Bronchial epithelial cell (primary cell): ENCODE results near the gene ARL5B. TPM values are rescaled to one million over a fixed set of nuclear protein-coding genes. Genes with fewer than 3 reads are reported as not detected.

Experiments
- DNase-seq: peaks from one replicate; pipeline ENCODE4 v3.0.0-alpha.2; 2010; ENCODE audit warnings: low read depth
- FAIRE-seq: peaks from 2 replicates; lab custom pipeline; 2011; peaks lifted over from hg19 to GRCh38; lab: Jason Lieb, UNC
- H3K27me3 ChIP-seq: 2 replicates; pipeline ENCODE4 v1.5.1; 2011; ENCODE audit warnings: low read length; ENCODE audit not compliant: control insufficient read depth, insufficient read depth
- H3K36me3 ChIP-seq: 2 replicates; pipeline ENCODE4 v1.5.1; 2011; ENCODE audit warnings: low read length; ENCODE audit not compliant: control insufficient read depth, insufficient read depth
- H3K4me3 ChIP-seq: 2 replicates; pipeline ENCODE4 v1.5.1; 2011; ENCODE audit warnings: mild to moderate bottlenecking, low read depth, low read length, control low read depth
- total RNA-seq: library from RNA; depleted of rRNA; stranded (reverse); fragments of >200 nt; gene quantifications from 2 replicates; pipeline ENCODE4 v1.2.1, GENCODE V29; 2014
- TF ChIP-seq, protein P1 (sequence below): IDR thresholded peaks from 2 replicates; pipeline ENCODE4 v1.5.1; 2011; ENCODE audit warnings: mild to moderate bottlenecking, moderate library complexity, low read length, control low read depth, inconsistent platforms; ENCODE audit not compliant: insufficient read depth, severe bottlenecking

The ARL5B gene
- total RNA-seq, 1 donor from 2014 or later, result 16.1 TPM

DNA sequence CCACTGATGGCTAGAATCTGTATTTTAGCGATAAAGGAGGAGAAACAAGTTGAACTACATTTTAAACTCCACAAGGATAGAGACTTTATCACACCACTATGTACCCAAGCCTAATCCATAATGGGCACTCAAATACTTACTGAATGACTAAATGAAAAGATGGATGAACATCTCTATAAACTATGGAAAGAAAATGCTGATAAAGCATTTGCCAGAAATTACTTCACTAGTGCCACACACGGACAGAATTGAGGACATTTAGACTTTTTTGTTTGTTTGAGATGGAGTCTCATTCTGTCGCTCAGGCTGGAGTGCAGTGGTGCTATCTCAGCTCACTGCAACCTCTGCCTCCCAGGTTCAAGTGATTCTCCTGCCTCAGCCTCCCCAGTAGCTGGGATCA is 6.1 kb upstream of the ARL5B start:
- TF ChIP-seq, protein P1, sequence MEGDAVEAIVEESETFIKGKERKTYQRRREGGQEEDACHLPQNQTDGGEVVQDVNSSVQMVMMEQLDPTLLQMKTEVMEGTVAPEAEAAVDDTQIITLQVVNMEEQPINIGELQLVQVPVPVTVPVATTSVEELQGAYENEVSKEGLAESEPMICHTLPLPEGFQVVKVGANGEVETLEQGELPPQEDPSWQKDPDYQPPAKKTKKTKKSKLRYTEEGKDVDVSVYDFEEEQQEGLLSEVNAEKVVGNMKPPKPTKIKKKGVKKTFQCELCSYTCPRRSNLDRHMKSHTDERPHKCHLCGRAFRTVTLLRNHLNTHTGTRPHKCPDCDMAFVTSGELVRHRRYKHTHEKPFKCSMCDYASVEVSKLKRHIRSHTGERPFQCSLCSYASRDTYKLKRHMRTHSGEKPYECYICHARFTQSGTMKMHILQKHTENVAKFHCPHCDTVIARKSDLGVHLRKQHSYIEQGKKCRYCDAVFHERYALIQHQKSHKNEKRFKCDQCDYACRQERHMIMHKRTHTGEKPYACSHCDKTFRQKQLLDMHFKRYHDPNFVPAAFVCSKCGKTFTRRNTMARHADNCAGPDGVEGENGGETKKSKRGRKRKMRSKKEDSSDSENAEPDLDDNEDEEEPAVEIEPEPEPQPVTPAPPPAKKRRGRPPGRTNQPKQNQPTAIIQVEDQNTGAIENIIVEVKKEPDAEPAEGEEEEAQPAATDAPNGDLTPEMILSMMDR, result no peak
- FAIRE-seq (no peak), DNase-seq (no peak)
- no peaks in the 10 kb centered on the region for H3K36me3 ChIP-seq
- H3K27me3 ChIP-seq, result no peaks in the 10 kb centered on the region
- no peak overlapping the region for H3K4me3 ChIP-seq

DNA sequence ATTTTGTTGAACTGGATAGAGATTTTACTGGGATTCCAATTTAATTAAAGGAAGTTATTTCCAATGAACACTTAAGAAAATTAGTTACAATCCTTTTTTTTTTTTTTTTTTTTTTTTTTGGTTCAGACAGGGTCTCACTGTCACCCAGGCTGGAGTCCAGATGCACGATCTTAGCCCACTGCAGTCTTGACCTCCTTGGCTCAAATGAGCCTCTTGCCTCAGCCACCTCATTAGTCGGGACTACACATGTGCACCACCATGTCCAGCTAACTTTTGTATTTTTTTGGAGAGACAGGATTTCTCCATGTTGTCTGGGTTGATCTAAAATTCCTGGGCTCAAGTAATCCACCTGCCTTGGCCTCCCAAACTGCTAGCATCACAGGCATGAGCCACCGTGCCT is 2.5 kb upstream of the ARL5B start:
- H3K4me3 ChIP-seq, result no peak overlapping the region
- no peaks in the 10 kb centered on the region for H3K36me3 ChIP-seq
- TF ChIP-seq, protein P1, result no peak
- H3K27me3 ChIP-seq, result no peaks in the 10 kb centered on the region
- no peak for FAIRE-seq
- no peak for DNase-seq

DNA sequence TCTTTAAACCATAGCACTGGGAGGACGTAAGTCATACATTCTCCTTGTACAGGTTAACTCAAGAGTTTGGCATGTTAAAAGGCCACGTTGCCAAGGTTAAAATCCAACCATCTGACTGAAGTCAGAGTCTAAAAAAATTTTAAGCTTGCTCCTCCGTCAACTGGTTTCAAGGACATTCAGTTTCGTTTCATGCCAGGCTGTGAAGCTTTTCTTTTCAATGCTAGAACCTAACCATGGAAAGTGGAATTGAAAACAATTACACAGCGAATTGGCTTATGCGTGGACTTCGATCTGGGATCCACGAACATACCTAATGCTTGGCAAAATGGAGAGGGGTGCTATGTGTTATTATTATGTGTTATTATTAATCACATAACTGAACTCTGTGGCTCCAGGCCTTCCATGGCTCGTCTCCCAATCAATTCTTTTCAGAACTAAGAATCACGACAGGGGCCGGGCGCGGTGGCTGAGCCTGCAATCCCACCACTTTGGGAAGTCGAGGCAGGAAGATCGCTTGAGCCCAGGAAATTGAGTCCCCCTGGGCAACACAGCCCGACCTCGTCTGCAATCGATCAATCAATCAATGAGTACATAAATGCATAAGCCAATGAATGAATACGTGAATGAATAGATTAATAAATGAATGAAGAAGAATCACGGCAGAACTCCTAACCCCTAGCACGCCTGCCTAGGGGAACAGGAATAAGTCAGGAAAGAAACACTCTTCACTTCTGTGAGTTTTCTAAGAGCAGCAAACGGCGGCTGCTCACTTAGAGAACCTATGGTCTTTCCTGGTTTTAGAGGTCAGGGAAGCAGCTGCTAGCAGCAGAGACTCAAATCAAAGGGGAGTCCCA is 733 bp upstream of the ARL5B start:
- Histone ChIP-seq H3K4me3 (peak overlapping the region; percentile 72), H3K27me3 (no peaks in the 10 kb centered on the region), H3K36me3 (no peaks in the 10 kb centered on the region)
- FAIRE-seq (no peak), DNase-seq (peak; percentile 52)
- TF ChIP-seq, protein P1, result no peak

DNA sequence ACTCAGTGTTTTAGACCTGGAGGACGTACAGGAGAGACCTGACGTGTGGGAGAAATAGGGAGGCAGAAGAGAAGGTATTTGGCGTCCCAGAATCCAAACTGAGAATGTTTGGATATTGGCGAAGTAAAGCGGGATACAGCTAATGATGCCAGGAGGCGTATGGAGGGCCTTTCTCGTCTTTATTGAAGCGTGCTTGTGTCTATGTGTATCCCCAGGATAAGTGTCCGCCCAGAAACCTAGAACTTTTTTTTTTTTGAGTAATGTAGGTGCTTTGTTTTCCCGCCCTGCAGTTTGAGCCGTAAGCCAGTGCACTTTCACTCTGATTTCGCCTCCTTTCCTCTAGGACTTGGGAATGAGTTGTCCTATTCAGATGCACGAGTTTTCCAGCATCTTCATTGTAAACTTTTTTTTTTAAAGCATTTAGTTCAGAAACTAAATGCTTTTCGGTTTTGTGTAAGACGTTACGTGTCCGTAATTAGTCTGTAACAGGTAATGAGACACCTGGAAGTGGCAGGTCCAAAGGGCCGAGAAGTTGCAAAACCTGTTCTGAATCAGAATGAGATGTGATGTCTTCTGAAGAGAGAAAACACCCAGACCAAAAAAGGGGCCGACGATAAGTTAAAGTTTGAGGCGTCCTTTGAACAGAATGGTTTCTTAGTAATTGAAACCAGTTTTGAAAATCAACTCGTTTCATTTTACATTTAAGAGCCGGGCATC is 746 bp downstream of the ARL5B start:
- no peaks in the 10 kb centered on the region for H3K36me3 ChIP-seq
- TF ChIP-seq, protein P1, result no peak
- H3K27me3 ChIP-seq, result no peaks in the 10 kb centered on the region
- DNase-seq, result peak; percentile 90
- H3K4me3 ChIP-seq, result peak overlapping the region; percentile 72
- FAIRE-seq, result no peak

DNA sequence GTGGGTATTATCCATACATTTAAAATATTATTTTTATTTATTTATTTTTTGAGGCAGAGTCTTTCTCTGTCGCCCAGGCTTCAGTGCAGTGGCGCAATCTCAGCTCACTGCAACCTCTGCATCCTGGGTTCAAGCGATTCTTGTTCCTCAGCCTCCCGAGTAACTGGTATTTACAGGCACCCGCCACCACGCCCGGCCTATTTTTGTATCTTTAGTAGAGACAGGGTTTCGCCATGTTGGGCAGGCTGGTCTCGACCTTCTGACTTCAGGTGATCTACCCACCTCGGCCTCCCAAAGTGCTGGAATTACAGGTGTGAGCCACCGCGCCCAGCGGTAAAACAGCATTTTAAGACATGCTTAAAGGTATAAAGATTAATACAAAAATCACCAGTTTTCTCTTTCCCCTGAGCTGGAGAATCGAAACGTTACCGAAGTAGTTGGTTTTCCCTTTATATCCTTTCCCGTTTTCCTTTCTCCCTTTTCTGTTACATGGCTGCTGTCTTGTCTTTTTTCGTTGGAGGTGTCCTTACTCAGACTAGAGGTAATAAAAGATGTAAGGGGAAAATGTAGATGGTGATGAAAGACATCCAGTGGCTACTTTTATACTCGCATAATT is 1.7 kb downstream of the ARL5B start:
- no peaks in the 10 kb centered on the region for H3K36me3 ChIP-seq
- H3K27me3 ChIP-seq, result no peaks in the 10 kb centered on the region
- DNase-seq, result no peak
- H3K4me3 ChIP-seq, result no peak overlapping the region
- no peak for FAIRE-seq
- TF ChIP-seq, protein P1, result no peak
